ENCODE results near the gene ZFYVE27.
"Not testable (repeated sequence)": the region's sequence is repeated elsewhere in the genome, so short reads cannot be mapped to it uniquely, and the experiment has no call there.

- TF ChIP-seq EP300, CTCF, POLR2A, POLR2AphosphoS5 (IDR thresholded peaks at IDR 0.05): not testable (repeated sequence)
Observed at GRCh38 chr10:97698072-97698655, 38.8 kb upstream of the ZFYVE27 start.

Measured in stomach (tissue), 4 donors.